Measurements from ENCODE around the gene KRTAP5-8.
"Not testable (repeated sequence)": the region's sequence is repeated elsewhere in the genome, so short reads cannot be mapped to it uniquely, and the experiment has no call there.

The KRTAP5-8 gene

GRCh38 chr11:71507102-71507501 is 30.7 kb upstream of the KRTAP5-8 start:
- DNase-seq (ENCODE audit: low spot score): no peak

GRCh38 chr11:71518506-71519471 is 19.0 kb upstream of the KRTAP5-8 start:
- DNase-seq (ENCODE audit: low spot score): no peak

GRCh38 chr11:71519546-71519945 is 18.3 kb upstream of the KRTAP5-8 start:
- DNase-seq (ENCODE audit: low spot score): no peak

GRCh38 chr11:71525188-71525937 is 12.5 kb upstream of the KRTAP5-8 start:
- no peak for DNase-seq (ENCODE audit: low spot score)

GRCh38 chr11:71525938-71526495 is 11.8 kb upstream of the KRTAP5-8 start:
- no peak for DNase-seq (ENCODE audit: low spot score)

GRCh38 chr11:71526796-71527575 is 10.8 kb upstream of the KRTAP5-8 start, which contains the start of gene KRTAP5-7:
Gene KRTAP5-7, plus strand, starts transcription at chr11:71527267. Its CDS starts 34 bp downstream, at chr11:71527301.
- not testable (repeated sequence) for DNase-seq (ENCODE audit: low spot score)

- DNase-seq (ENCODE audit: low spot score): no peak
Observed at GRCh38 chr11:71527576-71528210, 10.1 kb upstream of the KRTAP5-8 start.

- no peak for DNase-seq (ENCODE audit: low spot score)
Observed at GRCh38 chr11:71530602-71531001, 7.2 kb upstream of the KRTAP5-8 start.

GRCh38 chr11:71532036-71532610 is 5.7 kb upstream of the KRTAP5-8 start:
- DNase-seq (ENCODE audit: low spot score): no peak

GRCh38 chr11:71534711-71535608 is 2.9 kb upstream of the KRTAP5-8 start:
- DNase-seq (ENCODE audit: low spot score): not testable (repeated sequence)

GRCh38 chr11:71535825-71536224 is 2.0 kb upstream of the KRTAP5-8 start:
- no peak for DNase-seq (ENCODE audit: low spot score)

- DNase-seq (ENCODE audit: low spot score): no peak
Observed at GRCh38 chr11:71537537-71537936, 288 bp upstream of the KRTAP5-8 start.

- DNase-seq (ENCODE audit: low spot score): no peak
Observed at GRCh38 chr11:71538666-71538990, 803 bp downstream of the KRTAP5-8 start.

GRCh38 chr11:71539017-71539416 is 1.2 kb downstream of the KRTAP5-8 start:
- no peak for DNase-seq (ENCODE audit: low spot score)

GRCh38 chr11:71539971-71540370 is 2.1 kb downstream of the KRTAP5-8 start:
- not testable (repeated sequence) for DNase-seq (ENCODE audit: low spot score)

GRCh38 chr11:71540521-71541304 is 2.9 kb downstream of the KRTAP5-8 start:
- DNase-seq (ENCODE audit: low spot score): not testable (repeated sequence)

GRCh38 chr11:71542382-71542781 is 4.6 kb downstream of the KRTAP5-8 start:
- DNase-seq (ENCODE audit: low spot score): no peak

GRCh38 chr11:71542879-71543777 is 5.3 kb downstream of the KRTAP5-8 start:
- DNase-seq (ENCODE audit: low spot score): no peak

Measured in D341Med (cell line).